OCI-LY7 (cell line): ENCODE data around the gene MRI1. TPM values are rescaled to one million over a fixed set of nuclear protein-coding genes. Genes with fewer than 3 reads are reported as not detected.
A peak's percentile ranks its signal among the peaks of the same experiment; 100 is the strongest.

Experiments used
- BruUV-seq: library from RNA; stranded (reverse); fragments of 400-500 nt; replicated peaks from 2 replicates; lab custom pipeline; 2021; lab: Mats Ljungman, UMichigan
- CTCF ChIA-PET: fragments of 300-600 bp; sonication (Branson Sonifier 250); formaldehyde crosslinking; loops from one replicate; lab custom pipeline; 2022; ENCODE audit warnings: antibody characterized with exemption; ENCODE audit not compliant: unreplicated experiment; lab: Charles Lee
- POLR2A ChIA-PET: fragments of 300-600 bp; sonication (Branson Sonifier 250); formaldehyde crosslinking; loops from one replicate; lab custom pipeline; 2022; ENCODE audit warnings: antibody characterized with exemption; lab: Charles Lee
- DNase-seq: peaks from one replicate; pipeline ENCODE4 v3.0.0-alpha.2; 2015; ENCODE audit warnings: low spot score
- H2AFZ ChIP-seq: fragments of 200-600 bp; sonication (generic), shearing (Covaris generic); 2 replicates; pipeline ENCODE4 v1.6.1; 2014; ENCODE audit warnings: mild to moderate bottlenecking, antibody characterized with exemption, low read length, moderate library complexity
- H3K27ac ChIP-seq: fragments of 200-600 bp; sonication (generic); 2 replicates; pipeline ENCODE4 v1.5.1; 2014; ENCODE audit warnings: mixed run types, low read depth, mild to moderate bottlenecking, moderate library complexity, low read length, inconsistent platforms; ENCODE audit not compliant: poor library complexity, severe bottlenecking
- H3K36me3 ChIP-seq: fragments of 200-600 bp; sonication (generic); 2 replicates; pipeline ENCODE4 v1.6.1; 2014; ENCODE audit warnings: mild to moderate bottlenecking, antibody characterized with exemption, low read length, moderate library complexity, mixed read lengths; ENCODE audit not compliant: insufficient read depth
- H3K4me1 ChIP-seq: fragments of 200-600 bp; sonication (generic); 2 replicates; pipeline ENCODE4 v1.5.1; 2014; ENCODE audit warnings: mild to moderate bottlenecking, low read length; ENCODE audit not compliant: insufficient read depth, poor library complexity, severe bottlenecking
- H3K4me2 ChIP-seq: fragments of 200-600 bp; sonication (generic); 2 replicates; pipeline ENCODE4 v1.6.1; 2014; ENCODE audit warnings: mild to moderate bottlenecking, low read length
- H3K4me3 ChIP-seq: fragments of 200-600 bp; sonication (generic); 2 replicates; pipeline ENCODE4 v1.5.1; 2014; ENCODE audit warnings: mild to moderate bottlenecking, low read depth, low read length; ENCODE audit not compliant: poor library complexity, severe bottlenecking
- H3K79me2 ChIP-seq: fragments of 200-600 bp; sonication (generic); 2 replicates; pipeline ENCODE4 v1.6.1; 2016; ENCODE audit warnings: low read depth, mild to moderate bottlenecking, low read length, moderate library complexity, mixed read lengths; ENCODE audit not compliant: insufficient read depth
- H3K9me2 ChIP-seq: fragments of 200-600 bp; sonication (generic); 2 replicates; pipeline ENCODE4 v1.6.1; 2016; ENCODE audit warnings: mild to moderate bottlenecking, low read length, mixed read lengths; ENCODE audit not compliant: insufficient read depth
- H3K9me3 ChIP-seq: fragments of 200-600 bp; sonication (generic); 2 replicates; pipeline ENCODE4 v1.6.1; 2014; ENCODE audit warnings: mild to moderate bottlenecking, mixed run types, low read length, mixed read lengths
- H4K20me1 ChIP-seq: fragments of 200-600 bp; sonication (generic); 2 replicates; pipeline ENCODE4 v1.6.1; 2014; ENCODE audit warnings: mild to moderate bottlenecking, antibody characterized with exemption, low read length, moderate library complexity, mixed read lengths; ENCODE audit not compliant: insufficient read depth
- EZH2phosphoT487 ChIP-seq: fragments of 200-600 bp; sonication (generic); IDR thresholded peaks from 2 replicates; pipeline ENCODE4 v1.6.1; 2018; ENCODE audit warnings: low read depth, borderline replicate concordance, mild to moderate bottlenecking, mixed run types, antibody characterized with exemption, low read length, moderate library complexity, mixed read lengths
- intact Hi-C: fragments of 100-400 bp; cut with micrococcal nuclease; formaldehyde crosslinking; loops from one replicate; pipeline ENCODE4 v1.10.0; 2022; ENCODE audit not compliant: unreplicated experiment
- total RNA-seq, 2 experiments: library from RNA; depleted of rRNA in 1 of 2; stranded (reverse); fragments of >200 nt in 1 of 2; shearing (Covaris generic) in 1 of 2; gene quantifications; 2 replicates each; pipeline ENCODE4 v1.2.3, GENCODE V29; 2014 to 2022
- TF ChIP-seq, protein P1 (sequence below): fragments of 200-600 bp; sonication (generic); conservative IDR thresholded peaks from 2 replicates; pipeline ENCODE4 v1.5.1; 2014; ENCODE audit warnings: mild to moderate bottlenecking, antibody characterized with exemption, low read length, moderate library complexity, mixed read lengths

The MRI1 gene
- total RNA-seq, 2 experiments from 2014 or later = 23.4 to 27.3 TPM

DNA sequence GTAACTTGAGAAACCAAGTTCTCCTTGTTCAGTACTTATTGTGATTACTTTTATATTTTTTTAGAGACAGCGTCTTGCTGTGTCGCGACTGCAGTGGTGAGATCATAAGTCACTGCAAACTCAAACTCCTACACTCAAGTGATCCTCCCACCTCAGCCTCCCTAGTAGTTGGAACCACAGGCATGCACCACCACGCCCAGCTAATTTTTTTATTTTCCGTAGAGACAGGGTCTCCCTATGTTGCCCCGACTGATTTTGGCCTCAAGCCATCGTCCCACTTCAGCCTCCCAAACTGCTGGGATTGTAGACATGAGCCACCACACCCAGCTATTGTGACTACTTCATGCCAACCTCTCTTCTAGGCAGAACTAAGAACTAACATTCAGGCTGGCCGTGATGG lies 18.2 kb downstream of the MRI1 start:
- no TSS peak for BruUV-seq
- DNase-seq = no peak
- H4K20me1 ChIP-seq = no peaks in the 10 kb centered on the region
- H3K9me3 ChIP-seq = no peaks in the 10 kb centered on the region
- intact Hi-C loops = loop anchor here (10.0 kb wide), 1 partner anchor 52 kb away; no protein-coding TSS in a partner anchor
- no peak for TF ChIP-seq EZH2phosphoT487
- TF ChIP-seq, protein P1, sequence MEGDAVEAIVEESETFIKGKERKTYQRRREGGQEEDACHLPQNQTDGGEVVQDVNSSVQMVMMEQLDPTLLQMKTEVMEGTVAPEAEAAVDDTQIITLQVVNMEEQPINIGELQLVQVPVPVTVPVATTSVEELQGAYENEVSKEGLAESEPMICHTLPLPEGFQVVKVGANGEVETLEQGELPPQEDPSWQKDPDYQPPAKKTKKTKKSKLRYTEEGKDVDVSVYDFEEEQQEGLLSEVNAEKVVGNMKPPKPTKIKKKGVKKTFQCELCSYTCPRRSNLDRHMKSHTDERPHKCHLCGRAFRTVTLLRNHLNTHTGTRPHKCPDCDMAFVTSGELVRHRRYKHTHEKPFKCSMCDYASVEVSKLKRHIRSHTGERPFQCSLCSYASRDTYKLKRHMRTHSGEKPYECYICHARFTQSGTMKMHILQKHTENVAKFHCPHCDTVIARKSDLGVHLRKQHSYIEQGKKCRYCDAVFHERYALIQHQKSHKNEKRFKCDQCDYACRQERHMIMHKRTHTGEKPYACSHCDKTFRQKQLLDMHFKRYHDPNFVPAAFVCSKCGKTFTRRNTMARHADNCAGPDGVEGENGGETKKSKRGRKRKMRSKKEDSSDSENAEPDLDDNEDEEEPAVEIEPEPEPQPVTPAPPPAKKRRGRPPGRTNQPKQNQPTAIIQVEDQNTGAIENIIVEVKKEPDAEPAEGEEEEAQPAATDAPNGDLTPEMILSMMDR = no peak
- peaks cover 29% of the 10 kb centered on the region for H3K36me3 ChIP-seq
- CTCF ChIA-PET = no interaction called here
- POLR2A ChIA-PET = interaction anchor here (0.5 kb wide), 1 partner anchor 12 kb away, joined by 3 read pairs; no protein-coding TSS in a partner anchor
- H3K4me3 ChIP-seq = no peak overlapping the region
- peak overlapping the region; percentile 88 for H3K27ac ChIP-seq
- H3K9me2 ChIP-seq = no peaks in the 10 kb centered on the region
- H3K4me1 ChIP-seq = peaks cover 40% of the 10 kb centered on the region
- H3K79me2 ChIP-seq = no peaks in the 10 kb centered on the region
- H3K4me2 ChIP-seq = peak overlapping the region; percentile 75
- peak overlapping the region; percentile 93; the same call in 1 of the 2 replicates for H2AFZ ChIP-seq

GRCh38 chr19:13783565-13784500 lies 19.5 kb downstream of the MRI1 start:
- Histone ChIP-seq H3K79me2 (no peaks in the 10 kb centered on the region), H3K4me3 (peak overlapping the region; percentile 32), H3K27ac (peak overlapping the region; percentile 88), H3K36me3 (peaks cover 16% of the 10 kb centered on the region), H3K9me3 (no peaks in the 10 kb centered on the region), H4K20me1 (no peaks in the 10 kb centered on the region), H2AFZ (peak overlapping the region; percentile 93), H3K4me1 (peaks cover 52% of the 10 kb centered on the region), H3K4me2 (peak overlapping the region; percentile 75), H3K9me2 (no peaks in the 10 kb centered on the region)
- ChIA-PET CTCF (interaction anchor here (1.1 kb wide), 1 partner anchor 78 kb away, joined by 4 read pairs; no protein-coding TSS in a partner anchor), POLR2A (interaction anchor here (0.6 to 2.2 kb wide), 6 partner anchors 9 to 94 kb away, joined by 3 to 6 read pairs (median 4); partner anchors contain the start of genes C19orf53 and ZSWIM4)
- TF ChIP-seq, protein P1 = no peak
- TF ChIP-seq EZH2phosphoT487 = no peak
- DNase-seq = peak; percentile 78
- no TSS peak for BruUV-seq
- intact Hi-C loops = loop anchor here (10.0 kb wide), 1 partner anchor 51 kb away; no protein-coding TSS in a partner anchor
